Left kidney (tissue), 2 donors: ENCODE measurements around the gene RGS13. TPM values are rescaled to one million over a fixed set of nuclear protein-coding genes. Genes with fewer than 3 reads are reported as not detected.

ENCODE experiments used
- DNase-seq: peaks from one replicate; pipeline ENCODE4 v3.0.0-alpha.2; 2013
- polyA plus RNA-seq: library from polyadenylated mRNA; unstranded; fragments of 120-200 nt; gene quantifications from one replicate; pipeline ENCODE4 v1.2.1, GENCODE V29; 2013; ENCODE audit not compliant: insufficient read length

Gene RGS13
- polyA plus RNA-seq, 1 donor: not detected

DNA sequence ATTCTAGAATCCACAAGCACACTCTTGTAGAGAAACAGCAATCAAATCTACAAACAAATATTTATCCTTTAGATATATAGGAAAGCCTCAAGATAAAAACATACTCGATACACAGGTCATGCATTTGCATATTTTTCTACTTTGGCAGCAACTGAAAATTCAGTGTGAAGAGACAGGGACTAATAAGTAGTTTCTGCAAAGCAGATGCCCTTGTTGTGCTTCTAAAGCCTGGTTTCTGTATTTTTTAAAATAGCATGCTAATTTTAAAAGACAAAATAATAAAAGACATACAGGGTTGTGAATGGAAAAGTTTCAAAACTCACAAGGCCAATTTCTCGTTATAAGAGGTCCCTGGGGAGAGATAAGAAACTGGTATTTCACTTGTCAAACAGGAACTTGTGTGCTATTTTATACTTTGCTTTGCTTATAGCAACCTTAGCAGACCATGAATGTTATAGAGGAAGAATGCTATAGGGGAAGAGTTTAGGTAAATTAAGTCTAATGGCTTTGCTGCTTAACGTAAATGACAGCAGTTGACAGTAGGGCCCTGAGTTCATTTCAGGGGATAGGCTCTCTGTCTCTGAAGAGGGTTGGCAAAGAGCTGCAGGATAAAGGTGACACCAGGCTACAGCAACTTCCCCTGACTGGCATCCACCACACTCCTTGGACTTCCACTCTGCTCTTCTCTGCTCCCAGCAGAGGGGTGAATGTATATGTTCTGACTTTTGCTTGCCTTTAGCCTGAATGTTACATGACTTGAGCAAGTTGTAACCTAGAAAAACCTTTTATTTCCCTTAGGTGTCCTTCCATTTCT is 9.4 kb upstream of the RGS13 start:
- no peak for DNase-seq

- no peak for DNase-seq
These were observed 8.0 kb upstream of the RGS13 start for GRCh38 chr1:192627901-192628300.

DNA sequence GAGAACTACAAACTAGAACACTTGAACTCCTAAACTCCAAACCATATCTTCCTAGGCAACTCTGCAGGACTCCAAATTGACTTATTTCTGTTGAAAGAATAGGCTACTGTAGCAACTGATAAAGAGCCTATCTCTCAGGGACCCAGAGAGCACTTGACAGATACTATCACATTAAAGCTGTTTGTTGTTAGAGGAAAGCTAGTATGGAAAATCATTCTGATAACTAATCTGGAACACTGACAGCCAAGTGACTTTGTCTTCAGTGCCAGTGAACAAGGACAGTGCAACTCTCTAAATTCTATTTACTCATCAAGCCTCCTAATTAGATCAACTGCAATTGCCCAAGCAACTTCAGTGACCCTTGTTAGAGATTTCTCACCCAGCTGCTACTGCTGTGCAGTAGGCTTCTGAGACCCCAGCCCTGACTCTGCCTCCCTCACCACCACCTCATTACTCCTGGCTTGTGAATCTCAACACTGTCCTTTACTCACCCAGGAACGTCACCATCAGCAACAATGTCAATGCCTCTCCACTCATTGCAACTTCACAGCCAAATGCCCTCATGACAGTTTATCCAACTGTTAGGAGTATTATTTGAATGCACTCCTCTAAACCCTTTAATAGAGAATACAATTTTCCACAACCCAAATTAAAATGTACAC is 7.4 kb upstream of the RGS13 start:
- no peak for DNase-seq

DNA sequence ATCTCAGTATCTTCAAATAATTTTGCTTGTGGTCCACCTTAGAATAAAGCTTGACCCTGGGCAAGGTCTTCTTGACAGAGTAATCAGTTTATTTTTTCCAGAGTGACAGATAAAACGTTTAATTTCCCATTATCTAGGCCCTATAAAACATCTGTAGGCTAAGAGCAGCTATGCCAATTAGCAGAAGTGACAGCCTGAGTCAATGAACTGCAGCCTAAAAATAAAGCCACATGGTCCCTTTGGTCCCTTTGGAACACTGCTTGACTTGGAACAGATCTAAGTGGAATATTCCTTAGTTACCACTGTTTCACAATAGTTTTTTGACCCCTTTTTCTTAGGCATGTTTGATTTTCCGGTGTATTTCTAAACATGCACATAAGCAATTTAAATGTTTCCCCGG is 6.3 kb upstream of the RGS13 start:
- no peak for DNase-seq

DNA sequence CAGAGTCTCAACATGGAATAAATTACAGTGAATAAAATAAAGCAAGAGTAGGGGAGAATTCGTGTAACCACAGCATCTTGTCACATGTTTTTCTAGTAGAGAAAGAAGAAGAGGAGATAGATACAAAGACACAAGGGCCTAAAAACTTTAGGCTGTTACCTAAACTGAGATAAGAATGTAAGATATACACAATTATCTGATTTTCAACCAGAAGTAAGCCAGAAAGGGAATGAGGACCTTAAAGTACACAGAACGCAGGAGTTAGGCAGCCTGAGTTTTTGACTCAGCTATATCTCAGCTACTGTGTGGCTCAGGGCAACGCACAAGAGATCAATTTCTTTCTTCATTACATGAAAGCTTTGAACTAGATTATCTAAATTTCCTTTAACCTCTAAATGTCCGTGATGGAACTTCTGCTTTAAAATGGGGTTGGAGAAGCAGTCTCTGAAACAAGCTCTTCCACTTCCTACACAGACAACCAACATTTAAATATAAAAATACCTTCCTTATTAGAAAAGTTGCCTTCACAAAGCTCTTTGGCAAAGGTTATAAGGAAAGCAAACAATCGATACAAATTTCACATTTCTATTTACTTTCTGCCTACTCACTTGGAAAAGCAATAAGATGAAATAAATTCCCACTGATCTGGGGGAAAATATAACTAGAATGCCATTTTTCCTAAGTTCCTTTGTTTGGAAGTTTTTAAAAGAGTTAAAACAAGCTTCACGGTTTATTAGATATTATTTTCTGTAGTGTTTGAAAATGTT is 5.2 kb upstream of the RGS13 start:
- no peak for DNase-seq

GRCh38 chr1:192631749-192632148 is 4.2 kb upstream of the RGS13 start:
- DNase-seq: no peak

GRCh38 chr1:192632188-192632587 is 3.8 kb upstream of the RGS13 start:
- DNase-seq: no peak

DNA sequence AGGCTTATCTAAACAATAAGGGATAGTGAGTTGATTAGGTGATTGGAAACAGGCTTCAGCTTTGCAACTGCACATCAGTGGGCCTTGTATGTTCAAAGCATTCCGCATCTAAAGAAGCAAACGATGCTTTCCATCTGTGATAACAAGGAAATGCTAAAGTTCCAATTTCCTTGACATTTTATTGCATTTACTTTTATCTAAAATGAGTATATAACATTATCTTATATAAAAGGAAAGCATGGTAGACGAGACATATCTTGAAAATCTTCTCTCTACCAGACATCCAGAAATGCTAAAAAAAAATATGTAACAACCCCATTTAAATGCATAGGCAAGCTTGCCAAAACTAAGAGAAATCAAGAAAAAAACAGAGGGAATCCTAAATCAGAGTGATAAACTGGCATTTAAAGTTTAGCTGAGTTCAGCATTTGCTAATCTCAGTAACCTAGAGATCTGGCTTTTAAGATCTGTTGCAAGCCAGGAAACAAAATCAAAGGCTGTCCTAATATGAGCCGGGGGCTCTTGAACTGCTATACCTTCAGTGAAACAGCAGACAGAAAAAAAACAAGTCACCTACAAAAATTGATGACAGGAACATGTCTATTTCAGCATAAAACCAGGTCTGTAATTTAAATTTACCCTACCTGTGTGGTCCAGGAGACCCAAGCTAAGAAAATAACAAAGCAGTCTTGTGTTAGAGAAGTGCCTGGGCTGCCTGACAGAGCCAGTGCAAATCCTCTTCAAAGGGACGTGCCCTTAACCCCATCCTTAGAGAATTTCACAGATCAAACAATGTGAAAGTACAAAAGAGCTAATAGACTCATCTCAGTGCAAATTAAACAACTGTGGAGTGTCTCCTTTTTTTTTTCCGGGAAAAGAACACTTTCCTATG is 3.1 kb upstream of the RGS13 start:
- no peak for DNase-seq

- DNase-seq: no peak
These were observed 2.3 kb upstream of the RGS13 start for GRCh38 chr1:192633533-192634253.

DNA sequence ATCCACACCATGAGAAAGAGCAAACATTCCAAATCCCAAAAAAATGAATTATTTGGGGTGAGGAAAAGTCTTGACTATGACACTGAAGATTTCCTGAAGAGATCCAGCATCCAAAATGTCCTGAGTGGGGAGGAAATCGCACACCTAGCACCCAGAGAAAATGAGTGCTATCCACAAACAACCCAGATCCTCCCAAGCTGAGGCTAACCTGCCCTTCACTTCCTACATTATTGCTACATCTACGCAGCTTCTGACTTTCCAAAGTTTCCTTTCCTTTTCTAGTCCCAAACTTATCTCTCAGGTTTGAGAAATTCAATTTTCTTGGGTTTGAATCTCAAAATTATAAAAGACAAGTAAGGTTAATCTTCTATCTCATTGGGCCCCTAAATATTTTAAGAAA is 906 bp upstream of the RGS13 start:
- DNase-seq: no peak

- DNase-seq: no peak
These were observed 3.8 kb downstream of the RGS13 start for GRCh38 chr1:192639607-192640368.

- no peak for DNase-seq
These were observed 16.2 kb downstream of the RGS13 start for GRCh38 chr1:192652159-192652558.

DNA sequence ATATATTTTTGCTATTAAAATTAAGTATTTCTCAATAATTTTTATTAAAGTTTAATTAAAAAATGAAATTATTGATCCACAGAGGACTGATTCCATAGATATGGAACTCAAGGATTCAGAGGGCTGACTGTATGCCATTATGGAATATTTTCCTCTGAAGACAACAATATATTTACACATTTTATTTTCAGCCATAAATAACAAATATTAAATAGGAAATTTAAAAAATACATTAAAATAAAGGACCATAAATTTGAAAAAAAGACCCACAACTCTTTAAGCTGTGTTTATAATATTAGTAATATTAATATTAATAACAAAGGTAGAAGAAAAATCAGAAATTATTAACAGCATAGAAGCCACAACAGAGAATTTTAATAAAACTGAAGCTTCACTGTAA is 18.2 kb downstream of the RGS13 start:
- DNase-seq: no peak

GRCh38 chr1:192654591-192655251 is 18.8 kb downstream of the RGS13 start:
- no peak for DNase-seq

DNA sequence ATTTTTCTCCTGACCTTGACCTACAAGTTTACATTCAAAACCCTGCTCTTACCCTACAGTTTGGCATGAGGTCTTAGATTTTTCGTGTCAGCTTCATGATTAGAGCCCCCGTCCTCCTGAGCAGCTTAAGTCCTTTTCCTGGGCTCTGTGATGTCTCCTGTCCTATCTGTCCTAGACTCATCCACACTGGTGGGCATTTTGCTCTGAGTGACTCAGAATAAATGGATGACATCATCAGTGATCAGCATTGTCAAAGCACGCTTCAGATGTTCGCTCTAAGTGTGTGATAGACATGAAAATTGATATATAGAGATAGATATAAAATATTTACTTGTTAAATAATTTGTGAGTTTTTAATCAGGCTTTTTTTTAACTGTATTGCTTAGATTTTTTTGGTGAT is 21.8 kb downstream of the RGS13 start:
- no peak for DNase-seq

GRCh38 chr1:192658255-192658654 is 22.3 kb downstream of the RGS13 start:
- DNase-seq: no peak

DNA sequence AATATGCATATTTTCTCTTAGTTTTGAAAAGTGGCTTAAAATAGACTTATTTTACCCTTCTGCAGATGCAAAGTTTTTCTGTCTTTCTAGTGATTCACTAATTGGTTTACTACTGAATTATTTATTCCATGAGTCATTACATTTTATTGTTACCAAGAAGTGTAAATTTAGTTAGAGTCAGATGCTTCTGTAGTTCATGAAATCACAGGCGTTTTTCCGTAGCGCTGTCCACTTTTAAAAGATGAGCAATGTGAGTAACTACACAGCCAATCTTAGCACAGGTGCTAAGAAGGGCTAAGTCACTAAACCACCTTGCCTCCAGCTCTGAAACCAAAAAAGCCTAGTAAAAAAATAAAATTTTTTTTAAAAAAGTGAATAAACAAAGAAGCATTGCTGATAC is 24.7 kb downstream of the RGS13 start:
- DNase-seq: no peak

GRCh38 chr1:192668409-192668983 is 32.5 kb downstream of the RGS13 start:
- DNase-seq: no peak

DNA sequence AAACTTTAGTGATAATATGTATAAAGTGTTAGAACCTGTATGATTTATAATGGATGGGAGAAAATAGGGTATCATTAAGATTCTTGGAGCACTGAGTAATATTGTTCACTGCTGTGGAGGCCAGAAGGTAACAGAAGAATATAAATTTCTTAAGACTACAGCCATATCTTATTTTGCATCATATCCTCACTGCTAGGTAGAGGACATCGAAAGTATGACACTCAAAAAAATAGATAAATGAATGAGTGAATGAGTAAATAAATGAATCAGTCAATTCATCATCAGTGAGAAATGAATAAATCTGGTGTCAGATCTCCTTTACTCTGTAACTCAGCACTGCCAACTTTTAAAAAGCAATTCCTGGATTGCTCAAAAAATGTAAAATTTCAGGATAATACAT is 33.2 kb downstream of the RGS13 start:
- DNase-seq: no peak

GRCh38 chr1:192675716-192676115 is 39.8 kb downstream of the RGS13 start:
- no peak for DNase-seq
